WERI-Rb-1 (cell line): ENCODE results near the gene ALOX5AP.

Source experiments
- DNase-seq: peaks from one replicate; pipeline ENCODE4 v3.0.0-alpha.2; 2020
- H3K27ac ChIP-seq: fragments of 250-450 bp; sonication (Bioruptor Pico); 2 replicates; pipeline ENCODE4 v1.5.1; 2020; ENCODE audit warnings: mild to moderate bottlenecking, moderate library complexity
- H3K27me3 ChIP-seq: fragments of 250-450 bp; sonication (Bioruptor Pico); 2 replicates; pipeline ENCODE4 v1.5.1; 2021; ENCODE audit warnings: mild to moderate bottlenecking, low read depth, moderate library complexity; ENCODE audit not compliant: insufficient read depth, severe bottlenecking
- H3K36me3 ChIP-seq: fragments of 250-450 bp; sonication (Bioruptor Pico); 2 replicates; pipeline ENCODE4 v1.5.1; 2020; ENCODE audit warnings: mild to moderate bottlenecking, moderate library complexity
- H3K4me3 ChIP-seq: 2 replicates; pipeline ENCODE4 v1.5.1; 2011; ENCODE audit warnings: low read depth, mild to moderate bottlenecking, control low read depth, low read length
- H3K9me3 ChIP-seq: fragments of 250-450 bp; sonication (Bioruptor Pico); 2 replicates; pipeline ENCODE4 v1.5.1; 2021; ENCODE audit warnings: mild to moderate bottlenecking, moderate library complexity; ENCODE audit not compliant: severe bottlenecking
- TF ChIP-seq, protein P1 (sequence below): IDR thresholded peaks from 2 replicates; pipeline ENCODE4 v1.5.1; 2011; ENCODE audit warnings: low read depth, mild to moderate bottlenecking, control low read depth, inconsistent platforms, low read length

Gene ALOX5AP

DNA sequence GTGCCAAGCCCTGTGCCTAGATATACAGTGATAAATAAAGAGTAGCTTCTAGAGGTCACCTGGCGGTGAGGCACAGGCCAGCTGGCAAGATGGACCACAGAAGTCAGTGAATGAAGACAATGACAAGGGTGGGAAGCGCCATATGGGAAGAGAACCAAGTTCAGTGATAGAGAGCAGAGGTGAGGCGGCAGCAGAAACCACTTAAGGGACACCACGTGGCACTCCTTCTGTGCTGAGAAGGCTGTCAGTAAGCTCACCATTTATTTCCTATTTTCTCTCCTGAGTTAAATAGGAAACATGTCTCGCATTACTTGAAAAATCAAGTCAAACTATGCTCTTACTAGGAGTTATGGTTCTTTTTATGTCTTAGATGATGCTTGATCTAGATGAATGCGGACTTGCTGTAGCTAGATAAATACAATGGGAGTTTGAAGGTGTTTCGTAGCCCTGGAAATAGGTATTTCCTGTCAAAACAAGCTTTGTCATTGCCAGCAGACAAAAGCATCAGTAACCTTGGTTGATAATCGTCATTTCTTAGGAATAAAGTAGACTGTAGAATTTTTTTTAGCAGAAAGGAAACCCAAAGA, 17.8 kb downstream of the ALOX5AP start:
- Histone ChIP-seq H3K36me3 (no peaks in the 10 kb centered on the region), H3K27me3 (no peaks in the 10 kb centered on the region), H3K27ac (no peak overlapping the region), H3K9me3 (no peaks in the 10 kb centered on the region), H3K4me3 (no peak overlapping the region)
- DNase-seq = no peak
- TF ChIP-seq, protein P1, sequence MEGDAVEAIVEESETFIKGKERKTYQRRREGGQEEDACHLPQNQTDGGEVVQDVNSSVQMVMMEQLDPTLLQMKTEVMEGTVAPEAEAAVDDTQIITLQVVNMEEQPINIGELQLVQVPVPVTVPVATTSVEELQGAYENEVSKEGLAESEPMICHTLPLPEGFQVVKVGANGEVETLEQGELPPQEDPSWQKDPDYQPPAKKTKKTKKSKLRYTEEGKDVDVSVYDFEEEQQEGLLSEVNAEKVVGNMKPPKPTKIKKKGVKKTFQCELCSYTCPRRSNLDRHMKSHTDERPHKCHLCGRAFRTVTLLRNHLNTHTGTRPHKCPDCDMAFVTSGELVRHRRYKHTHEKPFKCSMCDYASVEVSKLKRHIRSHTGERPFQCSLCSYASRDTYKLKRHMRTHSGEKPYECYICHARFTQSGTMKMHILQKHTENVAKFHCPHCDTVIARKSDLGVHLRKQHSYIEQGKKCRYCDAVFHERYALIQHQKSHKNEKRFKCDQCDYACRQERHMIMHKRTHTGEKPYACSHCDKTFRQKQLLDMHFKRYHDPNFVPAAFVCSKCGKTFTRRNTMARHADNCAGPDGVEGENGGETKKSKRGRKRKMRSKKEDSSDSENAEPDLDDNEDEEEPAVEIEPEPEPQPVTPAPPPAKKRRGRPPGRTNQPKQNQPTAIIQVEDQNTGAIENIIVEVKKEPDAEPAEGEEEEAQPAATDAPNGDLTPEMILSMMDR = no peak

DNA sequence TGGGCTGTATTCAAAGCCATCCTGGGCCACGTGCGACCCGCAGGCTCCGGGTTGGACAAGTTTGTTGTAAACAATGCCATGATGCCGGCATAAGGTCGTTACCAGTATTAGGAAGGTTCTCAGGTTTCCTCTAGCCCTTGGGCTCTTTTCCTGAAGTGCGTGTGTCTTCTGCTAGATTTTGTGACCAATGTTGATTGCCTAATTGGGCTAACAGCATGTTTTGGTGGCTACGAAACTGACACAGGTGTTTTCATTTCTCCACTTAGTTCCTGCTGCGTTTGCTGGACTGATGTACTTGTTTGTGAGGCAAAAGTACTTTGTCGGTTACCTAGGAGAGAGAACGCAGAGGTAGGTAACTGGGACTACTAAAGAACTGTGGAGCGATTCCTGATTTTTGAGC, 20.3 kb downstream of the ALOX5AP start:
- H3K9me3 ChIP-seq = no peaks in the 10 kb centered on the region
- H3K27ac ChIP-seq = no peak overlapping the region
- no peaks in the 10 kb centered on the region for H3K36me3 ChIP-seq
- H3K4me3 ChIP-seq = no peak overlapping the region
- H3K27me3 ChIP-seq = no peaks in the 10 kb centered on the region
- DNase-seq = no peak
- TF ChIP-seq, protein P1 = no peak

DNA sequence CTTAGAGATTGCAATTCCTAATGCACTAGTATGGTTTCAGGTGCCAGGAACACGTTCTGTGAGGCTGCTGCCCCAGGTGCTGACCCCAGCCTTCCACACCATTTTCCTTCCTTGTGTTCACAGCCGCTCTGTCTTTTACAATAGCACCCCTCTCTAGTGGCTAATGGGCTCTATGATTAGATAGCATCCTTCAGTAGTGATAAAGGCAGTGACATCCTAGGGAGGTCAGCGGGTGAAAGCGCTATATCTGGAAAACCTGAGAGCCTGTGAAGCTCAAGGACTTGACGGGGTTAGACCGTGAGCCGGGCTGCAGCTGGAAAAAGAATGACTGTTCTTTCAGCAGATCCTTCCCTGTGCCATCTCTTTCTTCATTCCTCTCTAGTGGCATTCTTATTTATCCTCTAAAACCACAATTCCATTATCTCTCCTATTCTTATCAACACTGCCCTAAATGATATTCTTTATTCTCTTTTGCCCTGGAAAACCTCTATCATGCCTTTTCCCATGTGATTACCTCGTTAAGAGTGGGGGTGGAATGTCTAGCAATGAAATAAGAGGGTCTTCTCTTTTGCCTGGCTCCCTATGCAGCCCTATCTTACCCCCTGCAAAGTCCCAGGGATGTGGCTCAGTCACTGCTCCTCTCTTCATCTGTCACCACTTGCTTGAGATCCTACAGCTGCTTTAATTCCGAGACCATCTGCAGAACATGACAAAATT, 21.8 kb downstream of the ALOX5AP start:
- H3K27ac ChIP-seq = no peak overlapping the region
- TF ChIP-seq, protein P1 = no peak
- no peak for DNase-seq
- no peaks in the 10 kb centered on the region for H3K9me3 ChIP-seq
- H3K4me3 ChIP-seq = no peak overlapping the region
- H3K36me3 ChIP-seq = no peaks in the 10 kb centered on the region
- no peaks in the 10 kb centered on the region for H3K27me3 ChIP-seq

DNA sequence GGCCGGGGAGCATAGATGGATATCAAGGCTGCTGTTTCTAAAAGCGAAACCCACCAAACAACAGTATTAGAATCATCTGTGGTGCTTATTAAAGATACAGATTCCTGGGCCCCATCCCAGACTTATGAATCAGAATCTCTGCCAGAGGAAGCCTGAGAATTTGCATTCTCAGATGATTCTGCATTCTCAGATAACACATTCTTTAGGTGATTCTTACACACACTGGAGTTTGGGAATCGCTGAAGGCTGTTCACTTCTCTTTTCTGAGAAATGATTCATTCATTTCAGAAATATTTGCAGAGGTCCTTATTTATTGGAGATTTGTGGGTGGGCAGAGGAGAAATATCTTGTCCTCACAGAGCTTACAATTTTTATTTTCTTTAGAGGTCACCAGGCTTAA, 24.4 kb downstream of the ALOX5AP start:
- Histone ChIP-seq H3K9me3 (no peaks in the 10 kb centered on the region), H3K27ac (no peak overlapping the region), H3K4me3 (no peak overlapping the region), H3K36me3 (no peaks in the 10 kb centered on the region), H3K27me3 (no peaks in the 10 kb centered on the region)
- TF ChIP-seq, protein P1 = no peak
- no peak for DNase-seq

DNA sequence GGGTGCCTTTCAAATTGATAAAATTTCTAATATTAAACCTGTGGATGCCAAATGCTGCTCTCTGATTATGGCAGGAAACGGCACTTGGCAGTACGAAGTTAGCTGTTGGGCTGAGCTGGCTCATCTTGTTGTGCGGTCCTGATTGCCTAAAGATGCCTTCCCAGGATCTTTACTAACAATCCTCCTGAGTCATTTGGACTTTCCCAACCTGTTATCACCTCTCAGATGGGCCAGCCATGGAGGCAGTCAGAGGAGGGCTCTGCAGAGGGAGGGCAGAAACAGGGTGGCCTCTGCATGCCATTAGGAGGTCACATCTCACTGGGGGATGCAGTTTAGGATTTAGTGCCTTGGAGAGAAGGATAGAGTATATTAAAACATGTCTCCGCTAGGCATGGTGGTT, 27.3 kb downstream of the ALOX5AP start:
- Histone ChIP-seq H3K9me3 (no peaks in the 10 kb centered on the region), H3K27me3 (no peaks in the 10 kb centered on the region), H3K27ac (no peak overlapping the region), H3K4me3 (no peak overlapping the region), H3K36me3 (no peaks in the 10 kb centered on the region)
- TF ChIP-seq, protein P1 = no peak
- DNase-seq = no peak
